GM12878 (cell line): Measurements from ENCODE around the gene DDX21. TPM values are rescaled to one million over a fixed set of nuclear protein-coding genes. Genes with fewer than 3 reads are reported as not detected.

Experiments
- ATAC-seq: fragments of 200-7000 bp; cut with Tn5 transposase; 3 replicates; pipeline ENCODE4 v1.9.1; 2020; ENCODE audit warnings: mild to moderate bottlenecking, moderate library complexity
- BruUV-seq: library from RNA; stranded (reverse); fragments of 400-500 nt; replicated peaks from 2 replicates; lab custom pipeline; 2021; lab: Mats Ljungman, UMichigan
- CTCF ChIA-PET: fragments of 300-600 bp; sonication (Branson Sonifier 250); formaldehyde crosslinking; extraction: SDS; loops from one replicate; lab custom pipeline; 2021; ENCODE audit warnings: inconsistent platforms; lab: Yijun Ruan, JAX
- POLR2A ChIA-PET: fragments of 350-600 bp; formaldehyde crosslinking; extraction: SDS; loops from one replicate; lab custom pipeline; 2021; ENCODE audit warnings: inconsistent platforms; lab: Charles Lee
- RAD21 ChIA-PET: fragments of 300-600 bp; sonication (Branson Sonifier 250); formaldehyde crosslinking; loops from one replicate; lab custom pipeline; 2023; ENCODE audit warnings: antibody characterized with exemption; ENCODE audit not compliant: unreplicated experiment; lab: Charles Lee
- SMC1A ChIA-PET: fragments of 300-600 bp; sonication (Branson Sonifier 250); formaldehyde crosslinking; loops from one replicate; lab custom pipeline; 2023; ENCODE audit not compliant: unreplicated experiment, uncharacterized antibody; lab: Charles Lee
- DNase-seq: peaks from one replicate; pipeline ENCODE4 v3.0.0-alpha.2; 2011; ENCODE audit warnings: low read depth, low spot score
- FAIRE-seq: peaks from 3 replicates; lab custom pipeline; 2011; peaks lifted over from hg19 to GRCh38; lab: Jason Lieb, UNC
- H2AFZ ChIP-seq: 2 replicates; pipeline ENCODE4 v1.6.0; 2011; ENCODE audit warnings: low read depth, low read length, control low read depth; ENCODE audit not compliant: control insufficient read depth
- H3K27ac ChIP-seq: 2 replicates; pipeline ENCODE4 v1.5.1; 2011; ENCODE audit warnings: control low read depth; ENCODE audit not compliant: control insufficient read depth, insufficient read depth
- H3K27me3 ChIP-seq, 2 experiments: replicated peaks in 1 of 2; 2 replicates each; pipeline versions ENCODE4 v1.6.0 to v1.6.1; 2011; ENCODE audit warnings: low read length in 1 of 2; ENCODE audit not compliant: control insufficient read depth in 2 of 2, insufficient read depth in 2 of 2
- H3K36me3 ChIP-seq, 2 experiments: 2 replicates each; pipeline ENCODE4 v1.5.1; 2011; ENCODE audit warnings: low read length in 1 of 2; ENCODE audit not compliant: control insufficient read depth in 2 of 2, insufficient read depth in 2 of 2
- H3K4me1 ChIP-seq: 2 replicates; pipeline ENCODE4 v1.6.1; 2011; ENCODE audit warnings: mild to moderate bottlenecking, low read length, moderate library complexity, mixed read lengths; ENCODE audit not compliant: control insufficient read depth, insufficient read depth
- H3K4me2 ChIP-seq: 2 replicates; pipeline ENCODE4 v1.6.0; 2011; ENCODE audit warnings: control low read depth; ENCODE audit not compliant: control insufficient read depth, insufficient read depth
- H3K4me3 ChIP-seq: fragments of 200-600 bp; sonication (generic); 2 replicates; pipeline ENCODE4 v1.5.1; 2016
- H3K79me2 ChIP-seq: 2 replicates; pipeline ENCODE4 v1.6.0; 2011; ENCODE audit warnings: low read length; ENCODE audit not compliant: control insufficient read depth, insufficient read depth
- H3K9ac ChIP-seq: 2 replicates; pipeline ENCODE4 v1.8.0; 2011; ENCODE audit warnings: low read length, control low read depth, mixed read lengths; ENCODE audit not compliant: control insufficient read depth, insufficient read depth
- H3K9me3 ChIP-seq: replicated peaks from 3 replicates; pipeline ENCODE4 v1.5.1; 2011; ENCODE audit warnings: mild to moderate bottlenecking, low read length; ENCODE audit not compliant: control insufficient read depth, insufficient read depth
- H4K20me1 ChIP-seq: 2 replicates; pipeline ENCODE4 v1.6.0; 2011; ENCODE audit not compliant: control insufficient read depth, insufficient read depth
- BACH1 ChIP-seq: fragments of 450-650 bp; IDR thresholded peaks from 2 replicates; pipeline ENCODE4 v1.6.1; 2017; ENCODE audit warnings: mild to moderate bottlenecking, borderline replicate concordance
- FOXM1 ChIP-seq: IDR thresholded peaks from 2 replicates; pipeline ENCODE4 v1.6.1; 2012; ENCODE audit warnings: low read depth, mild to moderate bottlenecking, inconsistent platforms, low read length, moderate library complexity
- HDGF ChIP-seq: fragments of 450-650 bp; IDR thresholded peaks from 2 replicates; pipeline ENCODE4 v1.6.1; 2016; ENCODE audit warnings: antibody characterized with exemption
- MEF2B ChIP-seq: fragments of 450-650 bp; IDR thresholded peaks from 2 replicates; pipeline ENCODE4 v1.6.1; 2018; ENCODE audit warnings: mild to moderate bottlenecking, moderate library complexity; ENCODE audit not compliant: partially characterized antibody, poor library complexity, severe bottlenecking
- MTA3 ChIP-seq: IDR thresholded peaks from 2 replicates; pipeline ENCODE4 v1.6.1; 2012; ENCODE audit warnings: low read length, inconsistent platforms, borderline replicate concordance
- RAD21 ChIP-seq: IDR thresholded peaks from 2 replicates; pipeline ENCODE4 v1.6.1; 2011; ENCODE audit warnings: mild to moderate bottlenecking, low read depth, low read length, moderate library complexity; ENCODE audit not compliant: insufficient read depth
- SMC3 ChIP-seq: IDR thresholded peaks from 2 replicates; pipeline ENCODE4 v1.6.1; 2011; ENCODE audit warnings: low read length, improper control_type of control experiment, borderline replicate concordance
- ZNF24 ChIP-seq: fragments of 450-650 bp; IDR thresholded peaks from 2 replicates; pipeline ENCODE4 v1.6.1; 2017; ENCODE audit warnings: antibody characterized with exemption, mild to moderate bottlenecking
- WGBS: methylation state at CpG from one replicate; pipeline ENCODE4 v1.1.6; 2016; ENCODE audit warnings: low lambda C conversion rate; ENCODE audit not compliant: insufficient replicate concordance, insufficient coverage; ENCODE audit errors: missing lambda C conversion rate; 5-methylcytosine and 5-hydroxymethylcytosine counted together
- in situ Hi-C: fragments of 300-500 bp; cut with MboI; formaldehyde crosslinking; loops from 9 replicates; pipeline ENCODE4 v1.14.3; 2018; ENCODE audit warnings: mixed read lengths
- intact Hi-C: fragments of 100-400 bp; cut with micrococcal nuclease; formaldehyde crosslinking; loops from one replicate; pipeline ENCODE4 v1.14.2; 2022; ENCODE audit not compliant: unreplicated experiment
- polyA plus RNA-seq, 11 experiments: library from polyadenylated mRNA; depleted of rRNA in 4 of 11; unstranded in 6 of 11; stranded (reverse) in 5 of 11; fragments of >200 nt; fragmentation: Nextera tagmentation in 4 of 11; fragmentation: Illumina TruSeq in 1 of 11; extraction: Ambion mirVana in 4 of 11; extraction: Trizol in 1 of 11; gene quantifications; 1 replicate in 1 of 11; 2 replicates in 10 of 11; pipeline versions ENCODE4 v1.2.1 to v1.2.3, GENCODE V29; 2011 to 2016; ENCODE audit warnings: inconsistent platforms in 2 of 11, missing spikeins in 2 of 11, low read depth in 1 of 11
- total RNA-seq, 4 experiments: library from RNA; depleted of rRNA in 3 of 4; stranded (reverse); fragments of >200 nt in 3 of 4; fragmentation: Illumina TruSeq in 1 of 4; extraction: Trizol in 1 of 4; gene quantifications; 2 replicates each; pipeline versions ENCODE4 v1.2.1 to v1.2.3, GENCODE V29; 2013 to 2021
- TF ChIP-seq, protein P1 (sequence below): fragments of 450-650 bp; IDR thresholded peaks from 2 replicates; pipeline ENCODE4 v1.6.1; 2017; ENCODE audit warnings: borderline replicate concordance
- TF ChIP-seq, protein P2 (sequence below), 3 experiments: IDR thresholded peaks in 2 of 3; conservative IDR thresholded peaks in 1 of 3; 2 replicates each; pipeline ENCODE4 v1.5.1; 2011; ENCODE audit warnings: low read depth in 3 of 3, low read length in 3 of 3, mild to moderate bottlenecking in 3 of 3, control low read depth in 2 of 3, moderate library complexity in 2 of 3, inconsistent platforms in 1 of 3, mixed read lengths in 1 of 3; ENCODE audit not compliant: control insufficient read depth in 2 of 3, insufficient read depth in 1 of 3; ENCODE audit errors: extremely low read depth in 1 of 3
- TF ChIP-seq, protein P3 (sequence below): fragments of 450-650 bp; IDR thresholded peaks from 2 replicates; pipeline ENCODE4 v1.6.1; 2017; ENCODE audit warnings: mild to moderate bottlenecking, low read depth, inconsistent platforms; ENCODE audit not compliant: poor library complexity, severe bottlenecking

DDX21 gene
- total and polyA plus RNA-seq, 10 of the 15 experiments (the other 5 are each of a cell fraction or from before 2014, with no cell fraction given) = 41.1 to 182 (median 116) TPM

DNA sequence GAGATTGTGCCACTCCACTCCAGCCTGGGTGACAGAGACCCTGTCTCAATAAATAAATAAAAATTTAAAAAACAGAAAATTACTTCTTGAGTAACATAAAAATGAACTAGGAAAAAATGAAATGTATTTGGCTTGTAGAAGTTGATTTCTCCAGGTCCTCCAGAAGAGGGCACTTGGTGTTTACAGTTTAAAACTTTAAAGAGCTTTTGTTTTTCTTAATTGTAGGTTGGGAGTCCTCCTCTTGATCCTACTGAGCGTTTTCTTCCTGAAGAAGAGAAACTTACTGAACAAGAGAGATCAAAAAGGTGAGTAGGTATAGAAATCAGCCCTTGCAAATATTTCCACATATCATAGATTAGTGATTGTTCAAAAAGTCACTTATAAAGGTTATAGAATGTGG is 48.9 kb downstream of the DDX21 start:
- H4K20me1 ChIP-seq = no peaks in the 10 kb centered on the region
- peak; percentile 85 for ATAC-seq
- SMC1A ChIA-PET = interaction anchor here (0.6 to 13.0 kb wide), 51 partner anchors 9 to 407 kb away, joined by 3 to 269 read pairs (median 4); partner anchors contain the start of genes DDX21, HKDC1, SRGN and SUPV3L1
- RAD21 ChIA-PET = interaction anchor here (0.6 to 8.3 kb wide), 38 partner anchors 9 to 388 kb away, joined by 3 to 252 read pairs (median 6); partner anchors contain the start of genes HKDC1 and SRGN
- no TSS peak for BruUV-seq
- in situ Hi-C loops = loop anchor here (10.0 kb wide), 1 partner anchor 90 kb away; no protein-coding TSS in a partner anchor
- no peaks in the 10 kb centered on the region for H3K9me3 ChIP-seq
- CTCF ChIA-PET = interaction anchor here (0.6 to 8.9 kb wide), 46 partner anchors 9 to 511 kb away, joined by 3 to 272 read pairs (median 8); partner anchors contain the start of genes DDX21, HKDC1, KIFBP and SRGN
- H3K4me2 ChIP-seq = no peak overlapping the region
- H3K36me3 ChIP-seq = no peaks in the 10 kb centered on the region; a peak in 2 of 4 replicates
- TF ChIP-seq, protein P1, sequence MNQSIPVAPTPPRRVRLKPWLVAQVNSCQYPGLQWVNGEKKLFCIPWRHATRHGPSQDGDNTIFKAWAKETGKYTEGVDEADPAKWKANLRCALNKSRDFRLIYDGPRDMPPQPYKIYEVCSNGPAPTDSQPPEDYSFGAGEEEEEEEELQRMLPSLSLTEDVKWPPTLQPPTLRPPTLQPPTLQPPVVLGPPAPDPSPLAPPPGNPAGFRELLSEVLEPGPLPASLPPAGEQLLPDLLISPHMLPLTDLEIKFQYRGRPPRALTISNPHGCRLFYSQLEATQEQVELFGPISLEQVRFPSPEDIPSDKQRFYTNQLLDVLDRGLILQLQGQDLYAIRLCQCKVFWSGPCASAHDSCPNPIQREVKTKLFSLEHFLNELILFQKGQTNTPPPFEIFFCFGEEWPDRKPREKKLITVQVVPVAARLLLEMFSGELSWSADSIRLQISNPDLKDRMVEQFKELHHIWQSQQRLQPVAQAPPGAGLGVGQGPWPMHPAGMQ = no peak
- 0 out of 2 replicates have a peak, but pooled peaks have one; percentile 40 for TF ChIP-seq ZNF24
- TF ChIP-seq SMC3 = peak; percentile 92
- no peak for TF ChIP-seq MTA3
- peak; percentile 94 for TF ChIP-seq RAD21
- no peak for TF ChIP-seq MEF2B
- TF ChIP-seq, protein P2, sequence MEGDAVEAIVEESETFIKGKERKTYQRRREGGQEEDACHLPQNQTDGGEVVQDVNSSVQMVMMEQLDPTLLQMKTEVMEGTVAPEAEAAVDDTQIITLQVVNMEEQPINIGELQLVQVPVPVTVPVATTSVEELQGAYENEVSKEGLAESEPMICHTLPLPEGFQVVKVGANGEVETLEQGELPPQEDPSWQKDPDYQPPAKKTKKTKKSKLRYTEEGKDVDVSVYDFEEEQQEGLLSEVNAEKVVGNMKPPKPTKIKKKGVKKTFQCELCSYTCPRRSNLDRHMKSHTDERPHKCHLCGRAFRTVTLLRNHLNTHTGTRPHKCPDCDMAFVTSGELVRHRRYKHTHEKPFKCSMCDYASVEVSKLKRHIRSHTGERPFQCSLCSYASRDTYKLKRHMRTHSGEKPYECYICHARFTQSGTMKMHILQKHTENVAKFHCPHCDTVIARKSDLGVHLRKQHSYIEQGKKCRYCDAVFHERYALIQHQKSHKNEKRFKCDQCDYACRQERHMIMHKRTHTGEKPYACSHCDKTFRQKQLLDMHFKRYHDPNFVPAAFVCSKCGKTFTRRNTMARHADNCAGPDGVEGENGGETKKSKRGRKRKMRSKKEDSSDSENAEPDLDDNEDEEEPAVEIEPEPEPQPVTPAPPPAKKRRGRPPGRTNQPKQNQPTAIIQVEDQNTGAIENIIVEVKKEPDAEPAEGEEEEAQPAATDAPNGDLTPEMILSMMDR (IDR thresholded peaks at IDR 0.05 in 2 of 3, conservative IDR thresholded peaks at IDR 0.05 in 1 of 3; ENCODE audit: control insufficient read depth in 2 of 3, extremely low read depth in 1 of 3, insufficient read depth in 1 of 3, low read depth in 3 of 3, low read length in 3 of 3) = peak; percentile 51 to 69 (median 56); a peak in 5 of 6 replicates
- 0 out of 2 replicates have a peak, but pooled peaks have one; percentile 20 for TF ChIP-seq FOXM1
- TF ChIP-seq, protein P3, sequence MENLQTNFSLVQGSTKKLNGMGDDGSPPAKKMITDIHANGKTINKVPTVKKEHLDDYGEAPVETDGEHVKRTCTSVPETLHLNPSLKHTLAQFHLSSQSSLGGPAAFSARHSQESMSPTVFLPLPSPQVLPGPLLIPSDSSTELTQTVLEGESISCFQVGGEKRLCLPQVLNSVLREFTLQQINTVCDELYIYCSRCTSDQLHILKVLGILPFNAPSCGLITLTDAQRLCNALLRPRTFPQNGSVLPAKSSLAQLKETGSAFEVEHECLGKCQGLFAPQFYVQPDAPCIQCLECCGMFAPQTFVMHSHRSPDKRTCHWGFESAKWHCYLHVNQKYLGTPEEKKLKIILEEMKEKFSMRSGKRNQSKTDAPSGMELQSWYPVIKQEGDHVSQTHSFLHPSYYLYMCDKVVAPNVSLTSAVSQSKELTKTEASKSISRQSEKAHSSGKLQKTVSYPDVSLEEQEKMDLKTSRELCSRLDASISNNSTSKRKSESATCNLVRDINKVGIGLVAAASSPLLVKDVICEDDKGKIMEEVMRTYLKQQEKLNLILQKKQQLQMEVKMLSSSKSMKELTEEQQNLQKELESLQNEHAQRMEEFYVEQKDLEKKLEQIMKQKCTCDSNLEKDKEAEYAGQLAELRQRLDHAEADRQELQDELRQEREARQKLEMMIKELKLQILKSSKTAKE = peak; percentile 53
- TF ChIP-seq HDGF = no peak
- no peak for TF ChIP-seq BACH1
- TF ChIP-seq, all 136 proteins: peak for 6
- DNase-seq (no peak), FAIRE-seq (peak; percentile 35)
- H3K79me2 ChIP-seq = no peaks in the 10 kb centered on the region
- no peak overlapping the region for H3K4me3 ChIP-seq
- H3K4me1 ChIP-seq = no peaks in the 10 kb centered on the region
- H3K9ac ChIP-seq = no peak overlapping the region
- POLR2A ChIA-PET = interaction anchor here (1.2 to 2.8 kb wide), 5 partner anchors 10 to 90 kb away, joined by 3 to 25 read pairs (median 11); no protein-coding TSS in a partner anchor
- 7% methylated on average over 1 of the region's 1 CpG for WGBS
- no peaks in the 10 kb centered on the region for H3K27me3 ChIP-seq
- no peak overlapping the region for H3K27ac ChIP-seq
- H2AFZ ChIP-seq = no peak overlapping the region
- intact Hi-C loops = loop anchor here (1.0 to 5.0 kb wide), 4 partner anchors 42 to 217 kb away; partner anchors contain the start of gene HKDC1
